Measurements from ENCODE around the gene HMGB1.
"Not testable (repeated sequence)": the region's sequence is repeated elsewhere in the genome, so short reads cannot be mapped to it uniquely, and the experiment has no call there.

Gene HMGB1

DNA sequence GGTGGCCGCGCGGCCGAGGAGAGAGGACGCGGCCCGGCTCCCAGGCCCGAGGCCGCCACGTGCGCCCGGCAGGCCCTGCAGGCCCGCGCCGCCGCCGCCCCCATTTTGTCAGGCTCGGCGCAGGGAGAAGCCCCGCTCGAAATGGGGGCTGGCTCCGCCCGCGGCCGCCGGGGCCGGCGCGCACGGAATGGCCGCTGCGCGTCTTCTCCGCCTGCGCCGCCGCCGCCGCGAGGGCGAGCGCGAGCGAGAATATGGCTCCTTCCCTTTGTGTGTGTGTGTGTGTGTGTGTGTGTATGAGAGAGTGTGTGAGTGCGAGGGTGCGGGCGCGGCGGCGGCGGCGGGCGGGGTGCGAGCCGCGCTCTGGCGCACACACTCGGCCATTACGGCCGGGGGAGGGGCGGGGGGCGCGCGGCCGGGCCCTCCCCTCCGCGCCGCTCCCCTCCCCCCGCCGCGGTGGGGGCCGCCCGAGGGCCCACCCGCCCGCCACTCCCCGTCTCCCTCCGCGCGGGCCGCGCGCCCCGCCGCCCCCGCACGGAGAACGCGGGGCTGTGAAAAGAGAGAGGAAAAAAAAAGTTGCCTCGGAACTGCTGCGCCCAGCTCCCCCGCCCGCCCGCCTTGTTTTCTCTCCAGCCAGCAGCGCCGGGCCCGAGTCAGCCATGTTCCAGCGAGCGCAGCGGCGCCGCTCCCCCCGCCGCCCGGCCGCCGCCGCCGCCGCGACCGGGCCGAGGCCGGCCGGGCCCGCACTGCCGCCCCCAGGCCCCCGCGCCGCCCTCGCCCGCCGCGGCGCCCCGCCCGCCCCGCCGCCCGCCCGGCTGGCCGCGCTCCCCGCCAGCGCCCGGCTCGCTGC, 1.0 kb downstream of the HMGB1 start:
- peak; percentile 73 for DNase-seq

GRCh38 chr13:30463787-30464495, 1.8 kb downstream of the HMGB1 start:
- peak; percentile 60 for DNase-seq

DNA sequence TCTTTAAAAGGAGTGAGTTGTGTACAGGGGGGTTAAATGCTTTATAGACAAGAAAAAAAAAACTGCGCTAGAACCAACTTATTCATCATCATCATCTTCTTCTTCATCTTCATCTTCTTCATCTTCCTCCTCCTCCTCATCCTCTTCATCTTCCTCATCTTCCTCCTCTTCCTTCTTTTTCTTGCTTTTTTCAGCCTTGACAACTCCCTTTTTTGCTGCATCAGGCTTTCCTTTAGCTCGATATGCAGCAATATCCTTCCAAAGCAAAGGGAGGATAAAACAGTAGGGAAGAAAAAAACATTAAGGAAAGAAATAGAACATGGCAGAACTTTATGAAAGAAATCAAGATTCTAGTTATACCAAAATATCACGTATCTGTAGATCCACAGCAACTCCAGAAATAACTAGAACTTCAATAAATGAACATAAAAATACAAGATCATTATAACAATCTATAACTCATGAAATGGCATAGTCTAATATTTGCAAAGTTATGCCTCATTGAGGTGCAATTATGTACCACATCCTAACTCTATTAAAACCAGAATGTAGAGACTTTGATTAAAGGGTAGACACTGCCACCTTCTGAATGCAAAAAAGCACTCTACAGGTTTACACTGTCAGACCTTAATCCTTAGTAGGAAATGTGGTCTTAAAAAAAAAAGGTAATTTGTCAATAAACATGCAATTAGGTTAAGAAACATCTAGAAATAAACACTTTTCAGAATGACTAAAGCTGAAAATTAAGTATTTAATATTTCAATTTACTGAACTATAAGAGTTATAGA, 4.3 kb downstream of the HMGB1 start:
- not testable (repeated sequence) for DNase-seq

GRCh38 chr13:30457306-30457891, 8.3 kb downstream of the HMGB1 start:
- DNase-seq, result no peak

GRCh38 chr13:30456290-30456689, 9.4 kb downstream of the HMGB1 start:
- no peak for DNase-seq

GRCh38 chr13:30454991-30455390, 10.7 kb downstream of the HMGB1 start:
- no peak for DNase-seq

DNA sequence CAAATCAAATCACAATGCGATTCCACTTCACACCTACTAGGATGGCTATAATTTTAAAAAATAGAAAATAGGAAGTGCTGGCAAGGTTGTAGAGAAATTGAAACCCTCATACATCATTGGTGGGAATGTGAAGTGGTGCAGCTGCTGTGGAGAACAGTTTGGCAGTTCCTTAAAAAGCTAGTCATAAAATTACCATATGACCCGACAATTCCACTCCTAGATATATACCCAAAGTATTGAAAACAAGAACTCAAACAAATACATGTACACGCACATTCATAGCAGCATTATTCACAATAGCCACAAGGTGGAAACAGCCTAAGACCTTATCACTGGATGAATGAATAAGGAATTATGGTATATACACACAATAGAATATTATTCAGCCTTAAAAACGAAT, 12.0 kb downstream of the HMGB1 start:
- DNase-seq, result no peak

DNA sequence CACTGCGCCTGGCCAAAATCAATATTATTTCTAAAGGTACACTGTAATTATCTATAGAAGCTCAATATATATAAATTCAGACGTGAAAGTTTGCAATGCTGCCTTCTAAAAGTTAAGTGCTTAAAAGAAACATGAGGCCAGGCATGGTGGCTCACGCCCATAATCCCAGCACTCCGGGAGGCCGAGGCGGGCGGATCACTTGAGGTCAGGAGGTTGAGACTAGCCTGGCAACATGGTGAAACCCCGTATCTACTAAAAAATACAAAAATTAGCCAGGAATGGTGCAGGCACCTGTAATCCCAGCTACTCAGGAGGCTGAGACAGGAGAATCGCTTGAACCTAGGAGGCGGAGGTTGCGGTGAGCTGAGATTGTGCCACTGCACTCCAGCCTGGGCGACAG, 14.3 kb downstream of the HMGB1 start:
- DNase-seq, result not testable (repeated sequence)

GRCh38 chr13:30450066-30450465, 15.7 kb downstream of the HMGB1 start:
- no peak for DNase-seq

GRCh38 chr13:30448441-30448840, 17.3 kb downstream of the HMGB1 start:
- DNase-seq, result no peak

DNA sequence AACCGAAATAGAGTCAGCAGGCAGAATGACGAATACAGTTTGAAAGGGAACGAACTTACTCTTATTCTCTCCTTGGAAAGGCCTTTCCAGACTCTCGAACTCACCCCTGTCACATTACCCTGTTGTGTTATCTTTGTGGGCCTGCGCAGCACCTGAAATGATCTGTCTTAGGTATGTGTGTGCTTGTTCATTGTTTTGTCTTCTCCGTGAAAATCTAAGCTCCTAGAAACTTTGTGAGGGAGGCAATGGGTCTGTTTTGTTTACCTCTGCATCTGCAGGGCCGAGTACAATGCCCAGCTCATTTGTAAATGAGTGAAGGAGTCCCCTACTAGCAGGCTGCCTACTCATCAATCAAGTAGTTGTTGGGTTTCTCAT, 19.6 kb downstream of the HMGB1 start:
- DNase-seq, result no peak

- no peak for DNase-seq
Measured at GRCh38 chr13:30443957-30444404, 21.8 kb downstream of the HMGB1 start.

- DNase-seq, result not testable (repeated sequence)
Measured at GRCh38 chr13:30443491-30443890, 22.2 kb downstream of the HMGB1 start.

- no peak for DNase-seq
Measured at GRCh38 chr13:30442926-30443325, 22.8 kb downstream of the HMGB1 start.

- DNase-seq, result no peak
Measured at GRCh38 chr13:30440910-30441703, 24.6 kb downstream of the HMGB1 start.

- DNase-seq, result no peak
Measured at GRCh38 chr13:30438286-30438685, 27.4 kb downstream of the HMGB1 start.

DNA sequence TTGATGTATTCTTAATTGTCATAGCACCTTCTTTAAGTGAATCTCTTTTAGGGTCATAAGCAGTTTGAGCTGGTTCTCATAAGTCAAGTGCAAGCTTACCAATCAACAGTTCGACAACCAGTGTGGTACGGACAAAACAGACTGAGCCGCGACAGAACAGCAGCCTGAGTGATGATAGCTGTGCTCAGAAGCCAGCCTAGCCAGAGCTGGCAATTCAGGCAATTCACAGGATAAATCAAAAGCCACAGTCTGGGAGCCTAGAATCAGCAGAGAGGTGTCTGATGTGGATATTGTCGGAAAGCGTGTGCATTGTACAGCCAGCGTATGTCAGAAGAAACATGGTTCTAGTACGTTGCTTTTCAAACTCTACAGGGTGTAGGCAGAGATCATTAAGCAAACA, 28.6 kb downstream of the HMGB1 start:
- DNase-seq, result no peak

DNA sequence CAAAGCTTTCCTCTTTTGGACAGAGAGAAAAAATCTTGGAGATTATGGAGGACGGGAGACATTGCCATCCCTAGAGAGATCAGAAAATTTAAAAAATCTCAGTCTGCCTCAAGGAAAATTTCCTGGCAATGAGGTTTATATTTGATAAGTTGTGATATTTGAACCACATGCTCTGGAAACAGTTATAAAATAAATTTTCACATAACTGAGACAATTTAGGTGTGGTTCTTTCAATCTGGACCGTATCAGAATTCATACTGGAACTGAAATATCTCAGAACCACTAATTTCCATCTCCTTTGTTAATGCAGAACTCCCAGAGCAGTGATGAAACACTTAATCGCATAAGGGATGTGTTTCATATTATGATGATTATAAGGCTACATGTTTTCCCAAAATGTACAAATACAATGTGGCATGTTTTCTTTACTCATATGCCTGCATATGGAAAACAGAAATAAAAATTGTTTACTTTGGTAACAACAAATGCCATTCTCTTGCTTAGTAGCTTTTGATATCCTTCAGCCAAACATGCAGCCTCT, 29.8 kb downstream of the HMGB1 start:
- no peak for DNase-seq

GRCh38 chr13:30431269-30431940, 34.3 kb downstream of the HMGB1 start:
- DNase-seq, result no peak

GRCh38 chr13:30429721-30430694, 35.7 kb downstream of the HMGB1 start:
- DNase-seq, result no peak
